Fibroblast of villous mesenchyme (primary cell): ENCODE results near the gene MEI4. TPM values are rescaled to one million over a fixed set of nuclear protein-coding genes. Genes with fewer than 3 reads are reported as not detected.
"Not testable (repeated sequence)": the region's sequence is repeated elsewhere in the genome, so short reads cannot be mapped to it uniquely, and the experiment has no call there.

Source experiments
- DNase-seq: peaks from one replicate; pipeline ENCODE4 v3.0.0-alpha.2; 2010; ENCODE audit warnings: low read depth
- H3K4me3 ChIP-seq: 2 replicates; pipeline ENCODE4 v1.5.1; 2011; ENCODE audit warnings: low read depth, mild to moderate bottlenecking, low read length
- total RNA-seq: library from RNA; depleted of rRNA; stranded (reverse); fragments of >200 nt; gene quantifications from 2 replicates; pipeline ENCODE4 v1.2.3, GENCODE V29; 2012
- TF ChIP-seq, protein P1 (sequence below): IDR thresholded peaks from 2 replicates; pipeline ENCODE4 v1.5.1; 2012; ENCODE audit warnings: low read depth, mild to moderate bottlenecking, low read length; ENCODE audit not compliant: insufficient read depth

The MEI4 gene
- total RNA-seq, 1 donor, result not detected

DNA sequence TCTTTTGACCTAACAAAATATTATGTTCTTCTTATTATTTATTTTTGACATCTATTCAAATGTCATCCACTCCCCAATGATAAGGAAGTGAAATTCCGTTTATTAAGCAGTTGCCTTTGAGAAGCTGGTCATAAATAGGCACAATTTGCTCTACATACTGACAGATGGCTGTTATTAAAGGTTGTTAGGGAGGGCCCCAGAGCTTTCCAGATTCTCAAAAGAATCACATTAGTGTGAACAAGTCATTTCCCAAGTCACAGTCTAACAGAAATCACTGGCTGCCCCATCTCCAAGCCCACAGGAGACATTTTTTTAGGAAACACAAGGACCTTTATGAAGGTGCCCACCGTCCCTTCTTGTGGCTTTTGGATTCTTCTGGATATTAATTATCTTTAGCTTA is 172.4 kb downstream of the MEI4 start:
- no peak overlapping the region for H3K4me3 ChIP-seq
- TF ChIP-seq, protein P1, sequence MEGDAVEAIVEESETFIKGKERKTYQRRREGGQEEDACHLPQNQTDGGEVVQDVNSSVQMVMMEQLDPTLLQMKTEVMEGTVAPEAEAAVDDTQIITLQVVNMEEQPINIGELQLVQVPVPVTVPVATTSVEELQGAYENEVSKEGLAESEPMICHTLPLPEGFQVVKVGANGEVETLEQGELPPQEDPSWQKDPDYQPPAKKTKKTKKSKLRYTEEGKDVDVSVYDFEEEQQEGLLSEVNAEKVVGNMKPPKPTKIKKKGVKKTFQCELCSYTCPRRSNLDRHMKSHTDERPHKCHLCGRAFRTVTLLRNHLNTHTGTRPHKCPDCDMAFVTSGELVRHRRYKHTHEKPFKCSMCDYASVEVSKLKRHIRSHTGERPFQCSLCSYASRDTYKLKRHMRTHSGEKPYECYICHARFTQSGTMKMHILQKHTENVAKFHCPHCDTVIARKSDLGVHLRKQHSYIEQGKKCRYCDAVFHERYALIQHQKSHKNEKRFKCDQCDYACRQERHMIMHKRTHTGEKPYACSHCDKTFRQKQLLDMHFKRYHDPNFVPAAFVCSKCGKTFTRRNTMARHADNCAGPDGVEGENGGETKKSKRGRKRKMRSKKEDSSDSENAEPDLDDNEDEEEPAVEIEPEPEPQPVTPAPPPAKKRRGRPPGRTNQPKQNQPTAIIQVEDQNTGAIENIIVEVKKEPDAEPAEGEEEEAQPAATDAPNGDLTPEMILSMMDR, result no peak
- DNase-seq, result no peak

DNA sequence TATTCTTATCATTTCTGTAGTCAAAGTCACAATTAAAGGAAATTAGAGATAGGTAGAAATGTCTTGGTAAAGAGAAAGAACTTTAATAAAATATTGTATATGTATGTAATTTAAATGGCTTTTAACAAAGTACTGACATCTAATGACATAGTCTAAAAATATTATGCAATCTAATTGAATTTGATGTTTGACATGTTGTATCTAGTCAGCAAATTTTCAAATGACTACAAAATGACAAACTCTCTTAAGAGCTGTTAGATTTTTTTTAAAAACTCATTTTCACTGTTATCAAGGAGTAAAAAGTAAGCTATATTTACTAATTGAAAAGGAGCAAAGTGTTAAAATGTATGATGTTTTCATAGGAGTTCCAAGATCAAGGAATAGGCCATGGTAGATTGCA is 176.9 kb downstream of the MEI4 start:
- H3K4me3 ChIP-seq, result no peak overlapping the region
- no peak for DNase-seq
- TF ChIP-seq, protein P1, result no peak

DNA sequence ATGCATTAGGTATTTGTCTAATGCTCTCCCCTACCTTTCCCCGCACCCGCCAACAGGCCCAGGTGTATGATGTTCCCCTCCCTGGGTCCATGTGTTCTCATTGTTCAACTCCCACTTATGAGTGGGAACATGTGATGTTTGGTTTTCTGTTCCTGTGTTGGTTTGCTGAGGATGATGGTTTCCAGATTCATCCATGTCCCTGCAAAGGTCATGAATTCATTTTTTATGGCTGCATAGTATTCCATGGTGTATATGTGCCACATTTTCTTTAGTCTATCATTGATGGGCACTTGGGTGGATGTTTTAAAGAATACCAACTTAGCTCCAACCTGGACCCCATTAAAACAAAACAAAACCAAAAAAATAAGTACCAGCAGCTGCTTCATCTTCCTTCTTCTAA is 180.9 kb downstream of the MEI4 start:
- not testable (repeated sequence) for H3K4me3 ChIP-seq, DNase-seq

DNA sequence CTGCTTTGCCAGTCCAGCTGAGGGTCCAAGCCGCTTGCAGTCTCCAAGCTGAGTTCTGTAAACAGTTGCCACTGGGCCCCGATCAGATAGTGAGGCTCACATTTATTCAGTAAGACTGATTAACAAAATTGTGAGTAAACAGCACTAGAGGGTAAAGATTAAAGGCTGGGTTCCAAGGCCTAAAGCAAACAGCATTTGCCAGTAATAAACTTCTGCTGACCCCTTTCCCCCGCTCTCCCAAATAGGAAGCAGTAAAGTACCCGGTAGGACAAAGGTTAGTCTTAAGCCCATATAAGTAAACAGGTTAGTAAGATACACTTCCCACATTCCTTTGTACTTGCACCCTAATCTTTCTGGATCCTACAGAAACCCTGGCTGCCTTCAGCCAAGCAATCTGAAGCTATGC is 181.8 kb downstream of the MEI4 start:
- H3K4me3 ChIP-seq, result no peak overlapping the region
- no peak for DNase-seq
- TF ChIP-seq, protein P1, result no peak

DNA sequence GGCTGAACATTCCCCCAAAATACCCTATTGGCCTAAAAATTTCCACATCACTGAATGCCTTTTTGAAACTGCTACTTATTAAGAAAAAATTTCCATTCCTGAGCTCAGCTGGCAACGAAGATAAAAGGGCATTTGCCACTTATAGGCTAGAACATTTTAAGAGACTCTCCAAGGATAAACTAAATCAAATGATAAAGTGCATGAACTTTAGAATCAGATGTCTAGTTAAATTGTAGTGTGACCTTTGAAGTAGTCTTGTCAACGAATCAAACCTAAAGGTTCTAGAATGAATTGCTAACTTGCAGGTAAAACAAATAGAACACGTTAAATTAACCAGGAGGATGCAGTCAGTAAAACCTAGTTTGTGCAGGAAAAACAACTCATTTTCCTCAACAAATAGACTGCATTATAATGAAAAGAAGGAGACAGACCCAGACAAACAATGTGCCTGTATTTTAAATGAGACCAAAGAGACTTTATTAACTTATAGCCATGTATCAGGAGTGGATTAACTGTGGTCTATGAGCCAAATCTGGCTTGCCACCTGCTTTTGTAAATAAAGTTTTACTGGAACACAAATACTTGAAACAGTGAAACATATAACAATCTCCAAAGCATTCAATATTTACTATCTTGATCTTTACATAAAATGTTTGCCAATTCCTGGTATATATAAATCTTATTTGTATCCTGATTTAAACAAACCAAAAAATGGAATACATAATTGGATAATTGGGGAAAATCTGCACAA is 184.4 kb downstream of the MEI4 start:
- no peak overlapping the region for H3K4me3 ChIP-seq
- no peak for DNase-seq
- TF ChIP-seq, protein P1, result no peak

DNA sequence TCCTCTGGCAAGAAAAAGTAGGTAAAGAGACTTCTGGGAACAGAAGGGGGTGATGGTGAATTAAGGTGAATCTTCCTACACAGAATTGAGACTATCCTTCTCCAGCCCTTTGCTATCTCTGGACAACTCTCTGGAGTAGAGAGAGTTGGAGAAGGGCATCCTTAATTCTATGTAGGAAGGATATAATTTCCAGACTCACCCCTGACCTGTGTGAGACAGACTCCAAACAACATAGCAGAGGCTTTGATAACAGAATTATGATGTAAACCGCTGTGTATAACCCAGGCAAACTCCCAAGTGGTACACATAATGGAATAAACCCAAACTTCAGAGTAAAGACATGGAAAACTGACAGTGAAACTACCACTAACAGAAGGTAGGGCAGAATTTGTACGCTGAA is 186.5 kb downstream of the MEI4 start:
- no peak for DNase-seq
- H3K4me3 ChIP-seq, result no peak overlapping the region
- TF ChIP-seq, protein P1, result no peak

DNA sequence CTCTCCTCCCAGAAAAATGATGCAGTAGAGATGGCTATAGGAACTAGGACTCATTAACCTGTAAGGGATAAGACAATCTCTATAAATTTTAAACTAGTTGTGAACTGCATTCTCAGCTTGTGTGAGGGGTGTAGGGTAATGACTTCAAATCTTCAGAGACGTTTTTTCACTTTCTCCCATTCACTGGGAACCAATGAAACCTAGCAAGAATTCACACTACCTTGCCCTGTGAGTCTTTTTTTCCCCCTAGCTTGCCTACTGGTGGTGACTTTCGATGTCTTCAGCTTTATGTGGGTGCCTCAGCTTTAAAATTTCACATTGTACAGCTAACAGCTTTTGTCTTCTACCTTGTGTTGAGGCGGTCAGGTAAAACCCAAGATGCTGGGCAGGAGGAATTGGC is 192.0 kb downstream of the MEI4 start:
- TF ChIP-seq, protein P1, result no peak
- no peak overlapping the region for H3K4me3 ChIP-seq

More for the DNA sequence above, 192.0 kb downstream of the MEI4 start:
- no peak for DNase-seq
